ACC112 (cell line): Measurements from ENCODE around the gene TOPORS.
"Not testable (repeated sequence)": the region's sequence is repeated elsewhere in the genome, so short reads cannot be mapped to it uniquely, and the experiment has no call there.

Experiments used
- H2AFZ ChIP-seq: fragments of 200-600 bp; sonication (generic); one replicate; pipeline ENCODE4 v1.6.0; 2017; ENCODE audit warnings: antibody characterized with exemption, low read length; ENCODE audit not compliant: unreplicated experiment
- H3K27ac ChIP-seq: fragments of 200-600 bp; sonication (generic); 2 replicates; pipeline ENCODE4 v1.5.1; 2014; ENCODE audit warnings: low read depth, mild to moderate bottlenecking, antibody characterized with exemption, low read length, moderate library complexity
- H3K27me3 ChIP-seq: fragments of 200-600 bp; sonication (generic); 2 replicates; pipeline ENCODE4 v1.6.1; 2014; ENCODE audit warnings: mild to moderate bottlenecking, antibody characterized with exemption, low read length, moderate library complexity, mixed read lengths; ENCODE audit not compliant: insufficient read depth
- H3K36me3 ChIP-seq: fragments of 200-600 bp; sonication (generic); 2 replicates; pipeline ENCODE4 v1.6.1; 2016; ENCODE audit warnings: mild to moderate bottlenecking, antibody characterized with exemption, low read length, moderate library complexity, mixed read lengths; ENCODE audit not compliant: insufficient read depth
- H3K4me1 ChIP-seq: fragments of 200-600 bp; sonication (generic); one replicate; pipeline ENCODE4 v1.6.1; 2016; ENCODE audit warnings: low read length, mixed read lengths; ENCODE audit not compliant: insufficient read depth, unreplicated experiment, control insufficient read depth
- H3K4me3 ChIP-seq: fragments of 200-600 bp; sonication (generic); 2 replicates; pipeline ENCODE4 v1.5.1; 2014; ENCODE audit warnings: mild to moderate bottlenecking, low read depth, low read length
- H3K79me2 ChIP-seq: fragments of 200-600 bp; sonication (generic); one replicate; pipeline ENCODE4 v1.6.0; 2016; ENCODE audit warnings: low read length; ENCODE audit not compliant: control insufficient read depth, unreplicated experiment, insufficient read depth

Gene TOPORS

DNA sequence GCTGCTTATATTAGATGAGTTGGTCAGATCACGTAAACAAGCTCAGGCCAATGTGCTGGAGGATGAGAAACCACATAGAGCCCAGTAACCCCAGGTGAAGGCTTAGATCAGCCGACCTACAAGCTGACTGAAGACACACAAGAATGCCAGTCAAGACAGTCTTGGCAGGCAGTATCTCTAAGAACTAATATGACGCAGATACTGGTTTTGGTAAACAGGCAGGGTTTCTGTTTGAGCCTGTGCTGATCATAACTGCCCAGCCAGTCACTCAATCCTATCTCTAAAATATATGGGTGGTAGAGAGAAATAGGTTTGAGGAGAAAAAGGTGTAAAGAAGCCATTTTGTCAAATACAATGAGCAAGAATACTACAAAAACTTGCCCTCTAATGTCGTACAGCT lies 18.6 kb downstream of the TOPORS start:
- Histone ChIP-seq H3K27me3 (no peaks in the 10 kb centered on the region), H3K79me2 (no peaks in the 10 kb centered on the region), H2AFZ (no peak overlapping the region), H3K4me3 (no peak overlapping the region), H3K36me3 (no peaks in the 10 kb centered on the region), H3K27ac (no peak overlapping the region), H3K4me1 (peaks cover 8% of the 10 kb centered on the region)

DNA sequence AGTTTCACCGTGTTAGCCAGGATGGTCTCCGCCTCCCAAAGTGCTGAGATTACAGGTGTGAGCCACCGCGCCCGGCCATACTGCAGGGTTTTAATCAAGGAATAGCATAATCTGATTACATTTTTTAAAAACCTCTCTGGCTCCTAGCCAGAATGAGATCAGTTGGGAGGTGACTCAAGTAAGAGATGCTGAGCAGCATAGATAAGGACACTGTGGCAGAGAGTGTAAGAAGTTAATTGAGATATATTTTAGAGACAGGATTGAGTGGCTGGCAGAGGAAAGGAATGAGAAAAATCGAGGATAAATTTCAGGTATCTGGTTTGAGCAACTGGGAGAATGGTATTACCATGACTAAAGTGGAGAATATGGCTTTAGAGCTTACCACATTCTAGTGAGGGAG lies 19.1 kb downstream of the TOPORS start:
- H3K27me3 ChIP-seq, result no peaks in the 10 kb centered on the region
- no peak overlapping the region for H2AFZ ChIP-seq
- no peak overlapping the region for H3K27ac ChIP-seq
- no peaks in the 10 kb centered on the region for H3K36me3 ChIP-seq
- H3K79me2 ChIP-seq, result no peaks in the 10 kb centered on the region
- peaks cover 8% of the 10 kb centered on the region for H3K4me1 ChIP-seq
- no peak overlapping the region for H3K4me3 ChIP-seq

DNA sequence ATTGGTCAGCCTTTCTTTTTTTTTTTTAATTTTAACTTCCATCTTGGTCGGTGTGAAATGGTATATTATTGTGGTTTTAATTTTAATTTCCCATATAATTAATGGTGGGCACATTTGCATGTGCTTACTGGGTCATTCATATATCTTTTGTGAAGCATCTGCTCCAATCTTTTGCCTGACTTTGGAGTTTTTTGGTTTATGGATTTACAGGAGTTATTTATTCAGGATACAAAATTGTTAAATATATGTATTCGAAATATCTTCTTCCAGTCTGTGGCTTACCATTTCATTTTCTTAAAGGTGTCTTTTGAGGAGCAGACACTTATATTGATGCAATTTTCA lies 25.7 kb downstream of the TOPORS start:
- Histone ChIP-seq H2AFZ (peak overlapping the region; percentile 57), H3K36me3 (peaks cover 31% of the 10 kb centered on the region), H3K79me2 (peaks cover 52% of the 10 kb centered on the region), H3K27ac (peak overlapping the region; percentile 89), H3K4me1 (peaks cover 25% of the 10 kb centered on the region), H3K4me3 (peak overlapping the region; percentile 91), H3K27me3 (no peaks in the 10 kb centered on the region)

DNA sequence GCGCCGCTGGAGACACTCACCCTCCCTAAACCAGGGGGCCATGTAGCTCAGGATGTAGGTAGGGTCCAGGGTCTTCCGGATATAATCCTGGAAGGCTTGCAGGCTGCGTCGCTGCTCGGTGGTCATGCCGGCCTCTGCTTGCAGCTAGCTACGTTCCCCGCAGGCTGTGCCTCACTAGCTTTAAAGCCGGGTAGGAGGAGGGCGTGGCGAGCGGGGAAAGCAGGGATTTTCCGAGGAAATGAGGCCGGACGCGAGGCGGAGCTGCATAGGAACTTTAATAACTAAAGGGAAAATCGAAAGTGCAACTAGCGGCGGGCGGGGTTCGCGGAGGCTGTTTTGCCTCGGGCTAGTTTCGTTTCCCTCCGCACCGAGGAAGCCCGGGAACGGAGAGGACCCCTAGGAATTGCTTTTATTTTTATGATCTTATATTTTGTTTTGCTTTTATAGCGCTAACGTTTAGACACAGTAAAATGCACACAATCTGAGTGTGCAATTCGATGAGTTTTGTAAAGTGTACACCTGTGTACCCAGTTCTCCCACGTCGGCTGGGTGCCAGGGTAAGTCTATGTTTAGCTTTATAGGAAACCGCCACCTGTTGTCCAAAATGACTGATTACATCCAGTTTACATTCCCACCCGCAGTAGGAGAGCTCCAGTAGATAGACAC lies 26.2 kb downstream of the TOPORS start, which contains the start of gene RIGI:
Gene RIGI, minus strand, starts transcription at position 156 of the 666 bp plus-strand sequence. Its CDS starts 30 bp downstream, at position 126.
- Histone ChIP-seq H3K4me1 (peaks cover 25% of the 10 kb centered on the region), H3K27ac (peak within 1 kb of the TSS; percentile 89), H3K79me2 (peaks cover 57% of the 10 kb centered on the region), H2AFZ (peak within 1 kb of the TSS; percentile 72), H3K27me3 (no peaks in the 10 kb centered on the region), H3K4me3 (peak within 1 kb of the TSS; percentile 91), H3K36me3 (peaks cover 36% of the 10 kb centered on the region)

DNA sequence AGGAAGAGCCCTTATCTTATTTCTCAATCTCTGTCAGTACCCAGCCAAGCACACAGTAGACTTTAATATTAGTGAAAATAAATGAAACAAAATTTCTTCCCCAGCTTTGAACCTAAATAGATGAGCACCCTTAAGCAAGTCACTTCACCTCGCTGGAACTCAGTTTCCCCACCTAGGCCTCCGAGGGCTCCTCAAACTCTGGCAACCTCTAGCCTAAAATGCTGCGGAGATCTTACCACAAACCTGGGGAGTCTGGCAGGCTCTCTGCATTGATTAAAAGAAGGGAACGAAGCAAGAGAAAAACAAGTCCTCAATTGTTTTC lies 26.7 kb downstream of the TOPORS start:
- H3K27me3 ChIP-seq, result no peaks in the 10 kb centered on the region
- H3K4me3 ChIP-seq, result peak overlapping the region; percentile 91
- H2AFZ ChIP-seq, result no peak overlapping the region
- peaks cover 37% of the 10 kb centered on the region for H3K36me3 ChIP-seq
- H3K4me1 ChIP-seq, result peaks cover 25% of the 10 kb centered on the region
- peaks cover 60% of the 10 kb centered on the region for H3K79me2 ChIP-seq
- peak overlapping the region; percentile 89 for H3K27ac ChIP-seq

DNA sequence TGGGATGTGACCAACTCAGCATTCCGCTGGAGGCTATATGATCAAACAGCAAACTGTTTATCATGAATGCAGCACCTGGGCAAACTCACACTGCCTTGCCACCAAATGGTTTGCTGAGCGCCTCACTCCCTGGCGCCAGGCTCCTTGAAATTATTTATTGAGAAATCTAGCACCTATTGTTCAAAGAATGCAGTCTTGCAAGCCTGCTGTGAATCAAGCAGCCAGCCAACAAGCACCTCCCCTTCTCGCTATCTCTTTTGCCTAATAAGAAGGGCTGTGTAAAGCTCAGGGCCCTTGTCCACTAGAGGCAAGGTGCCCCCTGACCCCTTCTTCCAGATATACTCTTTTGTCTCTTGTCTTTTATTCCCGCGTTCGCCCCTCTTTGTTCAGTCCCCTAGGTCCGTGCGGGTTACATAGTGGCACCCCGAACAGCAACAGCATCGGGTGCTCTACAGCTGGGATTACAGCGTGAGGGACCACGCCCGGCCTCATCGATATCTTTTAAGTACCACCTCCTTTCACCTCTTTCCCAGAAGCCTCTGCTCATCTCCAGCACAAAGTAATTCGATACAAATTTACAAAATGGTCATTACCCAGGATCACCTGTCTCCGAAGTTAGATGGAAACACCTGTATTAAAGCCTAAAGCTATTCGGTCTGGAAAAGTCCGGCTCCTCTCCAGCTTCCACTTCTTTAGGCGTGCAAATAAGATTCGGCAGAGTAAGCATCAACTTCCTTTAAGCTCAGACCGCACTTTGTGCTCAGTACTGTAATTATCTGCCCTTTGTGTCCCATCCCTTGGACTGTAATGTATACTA lies 27.3 kb downstream of the TOPORS start:
- H3K4me3 ChIP-seq, result peak overlapping the region; percentile 91
- H3K27ac ChIP-seq, result peak overlapping the region; percentile 89
- H2AFZ ChIP-seq, result no peak overlapping the region

DNA sequence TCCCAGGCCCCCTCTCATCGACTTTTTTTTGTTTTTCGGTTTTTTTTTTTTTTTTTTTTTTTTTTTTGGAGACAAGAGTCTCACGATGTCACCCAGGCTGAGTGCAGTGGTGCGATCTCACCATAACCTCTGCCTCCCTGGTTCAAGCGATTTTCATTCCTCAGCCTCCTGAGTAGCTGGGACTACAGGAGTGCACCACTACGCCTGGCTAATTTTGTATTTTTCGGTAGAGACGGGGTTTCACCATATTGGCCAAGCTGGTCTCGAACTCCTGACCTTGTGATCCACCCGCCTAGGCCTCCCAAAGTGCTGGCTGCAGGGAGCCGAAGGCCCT lies 27.9 kb downstream of the TOPORS start:
- not testable (repeated sequence) for H3K27me3 ChIP-seq, H2AFZ ChIP-seq
- Histone ChIP-seq H3K27ac (peak overlapping the region; percentile 89; the same call in 1 of the 2 replicates), H3K4me3 (peak overlapping the region; percentile 91), H3K79me2 (peaks cover 71% of the 10 kb centered on the region), H3K36me3 (peaks cover 48% of the 10 kb centered on the region), H3K4me1 (peaks cover 24% of the 10 kb centered on the region)

More for the DNA sequence above, 27.3 kb downstream of the TOPORS start:
- peaks cover 25% of the 10 kb centered on the region for H3K4me1 ChIP-seq
- H3K79me2 ChIP-seq, result peaks cover 66% of the 10 kb centered on the region
- H3K27me3 ChIP-seq, result no peaks in the 10 kb centered on the region
- H3K36me3 ChIP-seq, result peaks cover 43% of the 10 kb centered on the region

DNA sequence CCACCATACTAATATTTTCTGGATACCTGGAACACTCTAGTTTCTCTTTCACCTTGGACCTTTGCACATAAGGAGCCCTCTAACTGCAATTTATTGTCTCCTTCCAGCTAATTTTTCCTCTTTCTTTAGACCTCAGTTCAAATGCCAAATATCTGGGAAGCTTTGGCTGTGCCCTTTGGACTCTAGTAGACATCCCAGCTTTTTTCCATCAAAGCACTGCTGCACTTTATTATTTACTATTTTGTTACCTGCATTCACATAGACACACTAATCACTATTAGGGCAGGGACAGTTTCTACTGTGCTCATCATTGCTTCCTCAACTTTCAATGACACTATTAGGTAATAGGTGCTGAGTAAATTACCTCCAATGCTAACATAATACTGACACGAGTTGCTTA lies 28.5 kb downstream of the TOPORS start:
- Histone ChIP-seq H3K36me3 (peaks cover 55% of the 10 kb centered on the region), H3K27ac (no peak overlapping the region), H2AFZ (no peak overlapping the region), H3K4me1 (peaks cover 18% of the 10 kb centered on the region), H3K79me2 (peaks cover 77% of the 10 kb centered on the region), H3K27me3 (no peaks in the 10 kb centered on the region), H3K4me3 (peak overlapping the region; percentile 91)

DNA sequence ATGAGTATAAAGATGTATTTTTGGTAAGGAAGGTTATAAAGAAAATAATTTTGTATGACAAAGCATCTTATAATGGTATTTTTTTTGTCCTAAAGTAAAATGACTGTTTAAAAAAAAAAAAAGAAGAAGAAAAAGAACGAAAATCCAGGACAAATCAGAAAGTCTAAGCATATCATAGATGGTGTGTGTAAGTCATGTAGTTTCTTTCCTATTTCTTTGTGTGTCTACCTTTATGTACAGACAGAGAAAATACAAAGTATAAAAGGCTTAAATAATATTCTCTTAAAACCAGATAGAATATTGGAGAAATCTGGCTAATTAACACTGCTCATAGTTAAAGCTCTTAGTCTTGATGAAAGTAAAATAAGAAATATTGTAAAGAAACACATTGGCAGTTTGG lies 34.1 kb downstream of the TOPORS start:
- H3K36me3 ChIP-seq, result peaks cover 91% of the 10 kb centered on the region
- H3K27ac ChIP-seq, result no peak overlapping the region
- peaks cover 2% of the 10 kb centered on the region for H3K4me1 ChIP-seq
- no peak overlapping the region for H3K4me3 ChIP-seq
- H3K79me2 ChIP-seq, result peaks cover 97% of the 10 kb centered on the region
- H2AFZ ChIP-seq, result no peak overlapping the region
- H3K27me3 ChIP-seq, result no peaks in the 10 kb centered on the region

DNA sequence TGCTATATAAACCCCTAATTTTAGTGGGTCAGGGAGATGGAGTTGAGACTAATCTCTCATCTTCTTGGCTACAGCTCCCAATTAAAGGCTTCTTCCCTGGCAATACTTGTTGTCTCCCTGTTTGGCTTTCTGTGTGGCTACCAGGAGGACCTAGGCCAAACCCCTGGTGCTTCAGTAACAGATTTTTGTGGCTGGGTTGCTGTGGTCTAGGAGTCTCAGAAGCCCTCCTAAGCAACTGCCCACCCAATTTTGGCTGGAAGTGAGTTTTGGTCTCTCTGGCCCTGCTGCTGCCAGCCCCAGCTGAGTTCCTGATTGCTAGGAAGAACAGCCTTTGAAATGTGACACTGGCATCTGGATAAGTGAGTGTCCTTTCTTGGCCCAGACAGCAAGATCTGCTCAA lies 36.1 kb downstream of the TOPORS start:
- no peaks in the 10 kb centered on the region for H3K4me1 ChIP-seq
- no peak overlapping the region for H2AFZ ChIP-seq
- H3K27ac ChIP-seq, result no peak overlapping the region
- H3K27me3 ChIP-seq, result no peaks in the 10 kb centered on the region
- peaks cover 91% of the 10 kb centered on the region for H3K79me2 ChIP-seq
- H3K36me3 ChIP-seq, result peaks cover 71% of the 10 kb centered on the region
- H3K4me3 ChIP-seq, result no peak overlapping the region

DNA sequence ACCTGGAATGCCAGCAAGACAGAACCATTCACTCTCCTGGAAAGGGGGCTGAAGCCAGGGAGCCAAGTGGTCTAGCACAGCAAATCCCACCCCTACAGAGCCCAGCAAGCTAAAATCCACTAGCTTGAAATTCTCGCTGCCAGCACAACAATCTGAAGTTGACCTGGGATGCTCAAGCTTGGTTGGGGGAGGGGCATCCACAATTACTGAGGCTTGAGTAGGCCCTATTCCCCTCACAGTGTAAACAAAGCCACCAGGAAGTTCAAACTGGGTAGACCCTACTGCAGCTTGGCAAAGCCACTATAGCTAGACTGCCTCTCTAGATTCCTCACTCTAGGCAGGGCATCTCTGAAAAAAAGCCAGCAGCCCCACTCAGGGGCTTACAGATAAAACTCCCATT lies 43.7 kb downstream of the TOPORS start:
- H3K27ac ChIP-seq, result no peak overlapping the region
- H3K36me3 ChIP-seq, result peaks cover 14% of the 10 kb centered on the region
- no peak overlapping the region for H2AFZ ChIP-seq
- peaks cover 34% of the 10 kb centered on the region for H3K4me1 ChIP-seq
- H3K27me3 ChIP-seq, result no peaks in the 10 kb centered on the region
- H3K4me3 ChIP-seq, result no peak overlapping the region
- H3K79me2 ChIP-seq, result peaks cover 82% of the 10 kb centered on the region
